SK-N-SH (cell line): ENCODE results near the gene U2AF1L4. TPM values are rescaled to one million over a fixed set of nuclear protein-coding genes. Genes with fewer than 3 reads are reported as not detected.

Experiments used
- CTCF ChIA-PET: fragments of 300-600, 350-600 bp; formaldehyde crosslinking; extraction: SDS; loops from one replicate; lab custom pipeline; 2021; lab: Yijun Ruan, JAX
- POLR2A ChIA-PET: fragments of 350-600 bp; sonication (Branson Sonifier 250); formaldehyde crosslinking; extraction: SDS; loops from one replicate; lab custom pipeline; 2020; ENCODE audit warnings: antibody characterized with exemption, inconsistent platforms; lab: Yijun Ruan, JAX
- DNase-seq: peaks from one replicate; pipeline ENCODE4 v3.0.0; 2012
- H2AFZ ChIP-seq: fragments of 200-600 bp; sonication (generic); 2 replicates; pipeline ENCODE4 v1.8.1; 2016; ENCODE audit warnings: antibody characterized with exemption, mild to moderate bottlenecking, low read depth
- H3F3A ChIP-seq: fragments of 200-600 bp; sonication (generic); replicated peaks from 2 replicates; pipeline ENCODE3; 2016; ENCODE audit warnings: antibody characterized with exemption, mild to moderate bottlenecking; ENCODE audit not compliant: insufficient read depth
- H3K27ac ChIP-seq, 2 experiments: fragments of 200-500 bp in 1 of 2; fragments of 200-600 bp in 1 of 2; sonication (Bioruptor generic) in 1 of 2; sonication (generic), shearing (Covaris generic) in 1 of 2; 2 replicates each; pipeline versions ENCODE4 v1.5.1 to v1.6.1; 2014 to 2016; ENCODE audit warnings: low read depth in 2 of 2, inconsistent platforms in 1 of 2, low read length in 1 of 2, mild to moderate bottlenecking in 1 of 2, mixed read lengths in 1 of 2
- H3K27me3 ChIP-seq: fragments of 200-600 bp; sonication (generic), shearing (Covaris generic); 2 replicates; pipeline ENCODE4 v1.6.1; 2016; ENCODE audit warnings: mixed run types; ENCODE audit not compliant: insufficient read depth
- H3K36me3 ChIP-seq, 2 experiments: fragments of 200-500 bp in 1 of 2; fragments of 200-600 bp in 1 of 2; sonication (Bioruptor generic) in 1 of 2; sonication (generic) in 1 of 2; replicated peaks in 1 of 2; 2 replicates each; pipeline versions ENCODE3 to v1.5.1; 2014 to 2016; ENCODE audit warnings: low read length in 1 of 2, mild to moderate bottlenecking in 1 of 2; ENCODE audit not compliant: insufficient read depth in 2 of 2, control insufficient read depth in 1 of 2
- H3K4me1 ChIP-seq, 2 experiments: fragments of 200-500 bp in 1 of 2; fragments of 200-600 bp in 1 of 2; sonication (Bioruptor generic) in 1 of 2; sonication (generic), shearing (Covaris generic) in 1 of 2; 2 replicates each; pipeline versions ENCODE4 v1.5.1 to v1.6.1; 2014 to 2016; ENCODE audit warnings: low read depth in 1 of 2, low read length in 1 of 2, mixed run types in 1 of 2; ENCODE audit not compliant: insufficient read depth in 2 of 2, control insufficient read depth in 1 of 2
- H3K4me2 ChIP-seq: fragments of 200-600 bp; sonication (generic), shearing (Covaris generic); 2 replicates; pipeline ENCODE4 v1.6.1; 2017; ENCODE audit warnings: mixed run types
- H3K4me3 ChIP-seq, 2 experiments: fragments of 200-500 bp in 1 of 2; fragments of 200-600 bp in 1 of 2; sonication (Bioruptor generic) in 1 of 2; sonication (generic), shearing (Covaris generic) in 1 of 2; 2 replicates each; pipeline versions ENCODE4 v1.5.1 to v1.8.1; 2014 to 2016; ENCODE audit warnings: low read depth in 2 of 2, inconsistent platforms in 1 of 2, low read length in 1 of 2, mild to moderate bottlenecking in 1 of 2, mixed read lengths in 1 of 2, moderate library complexity in 1 of 2
- H3K79me2 ChIP-seq: fragments of 200-600 bp; sonication (generic); 2 replicates; pipeline ENCODE4 v1.8.1; 2017; ENCODE audit warnings: mild to moderate bottlenecking; ENCODE audit not compliant: insufficient read depth
- H3K9ac ChIP-seq: fragments of 200-600 bp; sonication (generic); 2 replicates; pipeline ENCODE4 v1.6.1; 2017; ENCODE audit warnings: mixed run types
- H3K9me2 ChIP-seq: fragments of 200-600 bp; sonication (generic); 2 replicates; pipeline ENCODE4 v1.6.1; 2017; ENCODE audit warnings: mixed run types
- H3K9me3 ChIP-seq: fragments of 200-600 bp; sonication (generic); 2 replicates; pipeline ENCODE4 v1.6.1; 2017; ENCODE audit warnings: mixed run types, mild to moderate bottlenecking, moderate library complexity
- H4K20me1 ChIP-seq: fragments of 200-600 bp; sonication (generic); 2 replicates; pipeline ENCODE4 v1.6.1; 2017; ENCODE audit warnings: mild to moderate bottlenecking, mixed run types; ENCODE audit not compliant: insufficient read depth
- EZH2phosphoT487 ChIP-seq: fragments of 200-600 bp; sonication (generic); IDR thresholded peaks from 2 replicates; pipeline ENCODE4 v1.6.1; 2017; ENCODE audit warnings: low read depth, mixed run types, mild to moderate bottlenecking, antibody characterized with exemption, moderate library complexity, borderline replicate concordance
- FOXJ3 ChIP-seq: sonication (generic); formaldehyde crosslinking; IDR thresholded peaks from 2 replicates; pipeline ENCODE4 v1.5.1; 2020; ENCODE audit warnings: mild to moderate bottlenecking, missing genetic modification reagents
- GABPA ChIP-seq: IDR thresholded peaks from 2 replicates; pipeline ENCODE4 v1.4.0; 2012; ENCODE audit warnings: low read depth, mild to moderate bottlenecking
- GATA2 ChIP-seq: sonication (generic); formaldehyde crosslinking; IDR thresholded peaks from 2 replicates; pipeline ENCODE4 v1.5.0; 2020; ENCODE audit warnings: mild to moderate bottlenecking, missing genetic modification reagents
- MAX ChIP-seq: IDR thresholded peaks from 2 replicates; pipeline ENCODE4 v1.4.0; 2012; ENCODE audit warnings: low read depth
- NFIC ChIP-seq: IDR thresholded peaks from 2 replicates; pipeline ENCODE4 v1.4.0; 2012; ENCODE audit warnings: borderline replicate concordance
- NRF1 ChIP-seq: IDR thresholded peaks from 2 replicates; pipeline ENCODE4 v1.6.1; 2012; ENCODE audit warnings: low read depth, mild to moderate bottlenecking, low read length
- POLR2AphosphoS5 ChIP-seq: IDR thresholded peaks from 2 replicates; pipeline ENCODE4 v1.6.1; 2012; ENCODE audit warnings: low read depth, low read length
- RAD21 ChIP-seq: IDR thresholded peaks from 2 replicates; pipeline ENCODE4 v1.6.1; 2012; ENCODE audit warnings: mild to moderate bottlenecking, low read length
- RFX5 ChIP-seq: IDR thresholded peaks from 2 replicates; pipeline ENCODE4 v1.6.1; 2012; ENCODE audit warnings: mild to moderate bottlenecking, improper control_type of control experiment, low read length
- USF1 ChIP-seq: IDR thresholded peaks from 2 replicates; pipeline ENCODE4 v1.4.0; 2012; ENCODE audit warnings: low read depth, borderline replicate concordance
- USF2 ChIP-seq: fragments of 150-350 bp; IDR thresholded peaks from 2 replicates; pipeline ENCODE4 v1.6.1; 2017; ENCODE audit warnings: antibody characterized with exemption, low read length, low read depth, borderline replicate concordance
- YY1 ChIP-seq: IDR thresholded peaks from 2 replicates; pipeline ENCODE4 v1.4.0; 2012; ENCODE audit warnings: low read depth, mild to moderate bottlenecking
- WGBS: methylation state at CpG from one replicate; pipeline ENCODE4 v1.1.6; 2017; ENCODE audit warnings: low lambda C conversion rate; 5-methylcytosine and 5-hydroxymethylcytosine counted together
- polyA plus RNA-seq, 3 experiments: library from polyadenylated mRNA; depleted of rRNA; stranded (reverse); fragments of >200 nt; gene quantifications; 2 replicates each; pipeline ENCODE4 v1.2.3, GENCODE V29; 2012
- TF ChIP-seq, protein P1 (sequence below): fragments of 150-350 bp; IDR thresholded peaks from 2 replicates; pipeline ENCODE4 v1.6.1; 2016; ENCODE audit warnings: mild to moderate bottlenecking, low read depth, low read length
- TF ChIP-seq, protein P2 (sequence below): fragments of 200-600 bp; sonication (generic); IDR thresholded peaks from 2 replicates; pipeline ENCODE4 v1.6.1; 2017; ENCODE audit warnings: antibody characterized with exemption, mild to moderate bottlenecking, moderate library complexity

Gene U2AF1L4
- polyA plus RNA-seq, 1 of the 3 experiments (the other 2 are of a cell fraction), result 25.9 TPM

GRCh38 chr19:35783469-35784434, 38.5 kb upstream of the U2AF1L4 start:
- POLR2A ChIA-PET, result no interaction called here
- H3K27me3 ChIP-seq, result no peaks in the 10 kb centered on the region
- TF ChIP-seq GABPA, result no peak
- TF ChIP-seq NRF1, result no peak
- TF ChIP-seq, protein P1, sequence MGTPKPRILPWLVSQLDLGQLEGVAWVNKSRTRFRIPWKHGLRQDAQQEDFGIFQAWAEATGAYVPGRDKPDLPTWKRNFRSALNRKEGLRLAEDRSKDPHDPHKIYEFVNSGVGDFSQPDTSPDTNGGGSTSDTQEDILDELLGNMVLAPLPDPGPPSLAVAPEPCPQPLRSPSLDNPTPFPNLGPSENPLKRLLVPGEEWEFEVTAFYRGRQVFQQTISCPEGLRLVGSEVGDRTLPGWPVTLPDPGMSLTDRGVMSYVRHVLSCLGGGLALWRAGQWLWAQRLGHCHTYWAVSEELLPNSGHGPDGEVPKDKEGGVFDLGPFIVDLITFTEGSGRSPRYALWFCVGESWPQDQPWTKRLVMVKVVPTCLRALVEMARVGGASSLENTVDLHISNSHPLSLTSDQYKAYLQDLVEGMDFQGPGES, result no peak
- TF ChIP-seq POLR2AphosphoS5, result no peak
- no peak for TF ChIP-seq USF1
- TF ChIP-seq RAD21, result no peak
- TF ChIP-seq, protein P2, sequence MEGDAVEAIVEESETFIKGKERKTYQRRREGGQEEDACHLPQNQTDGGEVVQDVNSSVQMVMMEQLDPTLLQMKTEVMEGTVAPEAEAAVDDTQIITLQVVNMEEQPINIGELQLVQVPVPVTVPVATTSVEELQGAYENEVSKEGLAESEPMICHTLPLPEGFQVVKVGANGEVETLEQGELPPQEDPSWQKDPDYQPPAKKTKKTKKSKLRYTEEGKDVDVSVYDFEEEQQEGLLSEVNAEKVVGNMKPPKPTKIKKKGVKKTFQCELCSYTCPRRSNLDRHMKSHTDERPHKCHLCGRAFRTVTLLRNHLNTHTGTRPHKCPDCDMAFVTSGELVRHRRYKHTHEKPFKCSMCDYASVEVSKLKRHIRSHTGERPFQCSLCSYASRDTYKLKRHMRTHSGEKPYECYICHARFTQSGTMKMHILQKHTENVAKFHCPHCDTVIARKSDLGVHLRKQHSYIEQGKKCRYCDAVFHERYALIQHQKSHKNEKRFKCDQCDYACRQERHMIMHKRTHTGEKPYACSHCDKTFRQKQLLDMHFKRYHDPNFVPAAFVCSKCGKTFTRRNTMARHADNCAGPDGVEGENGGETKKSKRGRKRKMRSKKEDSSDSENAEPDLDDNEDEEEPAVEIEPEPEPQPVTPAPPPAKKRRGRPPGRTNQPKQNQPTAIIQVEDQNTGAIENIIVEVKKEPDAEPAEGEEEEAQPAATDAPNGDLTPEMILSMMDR, result no peak
- no peak for TF ChIP-seq YY1
- TF ChIP-seq FOXJ3 (CRISPR knock-in tag), result no peak
- TF ChIP-seq USF2, result no peak
- no peak for TF ChIP-seq NFIC
- no peak for TF ChIP-seq MAX
- TF ChIP-seq RFX5, result no peak
- TF ChIP-seq EZH2phosphoT487, result no peak
- no peak for TF ChIP-seq GATA2 (CRISPR knock-in tag)
- TF ChIP-seq, all 33 proteins: peak for 0
- Histone ChIP-seq H4K20me1 (no peaks in the 10 kb centered on the region), H3K9me2 (no peaks in the 10 kb centered on the region), H3K36me3 (peaks cover 0 to 8% of the 10 kb centered on the region in 2 experiments), H3K27ac (no peak overlapping the region), H3K9ac (no peak overlapping the region), H3K4me3 (no peak overlapping the region), H3F3A (no peaks in the 10 kb centered on the region), H3K79me2 (no peaks in the 10 kb centered on the region), H3K4me2 (no peak overlapping the region), H2AFZ (no peak overlapping the region), H3K4me1 (no peaks in the 10 kb centered on the region), H3K9me3 (no peaks in the 10 kb centered on the region)
- 90% methylated on average over 27 of the region's 28 CpGs for WGBS
- no peak for DNase-seq
- CTCF ChIA-PET, result no interaction called here
